Measurements from ENCODE around the gene RTN4R.

RTN4R gene

GRCh38 chr22:20193761-20194494 is 74.2 kb downstream of the RTN4R start:
- Histone ChIP-seq H3K4me2 (ENCODE audit: low read length) (no peak overlapping the region), H3K36me3 (ENCODE audit: control insufficient read depth, low read length) (no peaks in the 10 kb centered on the region), H3K79me2 (ENCODE audit: control insufficient read depth, low read length) (no peaks in the 10 kb centered on the region), H3K4me3 (ENCODE audit: low read length) (no peak overlapping the region), H3K9me2 (replicated peaks; ENCODE audit: control insufficient read depth, low read length) (no peaks in the 10 kb centered on the region), H3K9me3 (ENCODE audit: control insufficient read depth, insufficient read depth, low read length) (no peaks in the 10 kb centered on the region), H3K27ac (ENCODE audit: low read depth, low read length) (no peak overlapping the region), H3F3A (ENCODE audit: control insufficient read depth, insufficient read depth) (no peaks in the 10 kb centered on the region), H3K4me1 (ENCODE audit: control insufficient read depth, low read length) (no peaks in the 10 kb centered on the region), H4K20me1 (ENCODE audit: control insufficient read depth, insufficient read depth, low read depth, low read length) (no peaks in the 10 kb centered on the region), H3K27me3 (ENCODE audit: control insufficient read depth, low read length) (no peaks in the 10 kb centered on the region; the same call in 1 of the 2 replicates)
- TF ChIP-seq EZH2phosphoT487 (IDR thresholded peaks at IDR 0.05; ENCODE audit: borderline replicate concordance, low read length) (no peak), CTCF (IDR thresholded peaks at IDR 0.05; ENCODE audit: low read depth, low read length, poor library complexity, severe bottlenecking) (no peak)

DNA sequence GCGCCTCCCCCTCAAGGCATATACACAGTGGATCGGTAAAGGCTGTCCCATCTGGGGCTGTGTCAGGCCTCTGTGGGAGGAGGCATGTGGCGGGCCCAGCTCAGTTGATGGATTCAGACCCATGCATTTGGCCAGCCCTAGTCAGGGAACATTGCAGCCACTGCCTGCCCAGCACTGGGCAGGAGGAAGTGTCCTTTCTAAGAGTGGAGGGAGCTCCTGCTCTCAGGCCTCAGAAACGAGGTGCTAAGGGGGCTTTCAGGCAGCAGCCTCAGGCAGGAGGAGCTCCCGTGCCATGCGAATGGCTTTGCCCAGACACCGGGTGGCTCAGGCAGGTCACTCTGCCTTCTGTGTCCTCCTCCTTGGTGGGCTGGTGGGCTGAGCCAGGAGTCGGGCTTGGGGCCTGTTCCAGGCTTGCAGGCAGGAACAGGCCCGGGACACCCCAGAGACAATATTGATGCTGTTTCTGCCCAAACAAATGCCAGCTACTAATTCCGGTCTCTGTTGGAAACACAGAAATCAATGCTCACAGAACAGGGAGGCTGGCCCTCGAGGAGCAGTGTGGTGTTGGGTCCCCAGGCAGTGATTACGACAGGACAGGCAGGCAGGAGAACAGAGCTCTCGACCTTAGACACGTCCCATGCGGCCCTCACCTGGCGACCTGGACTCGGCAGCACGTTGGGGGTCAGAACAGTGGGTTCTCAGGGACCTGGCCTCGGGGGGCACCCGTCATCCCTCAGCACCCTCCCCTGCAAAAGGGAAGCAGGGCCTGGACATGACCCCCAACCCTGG is 75.0 kb downstream of the RTN4R start:
- Histone ChIP-seq H3K36me3 (ENCODE audit: control insufficient read depth, low read length) (no peaks in the 10 kb centered on the region), H3K9me2 (replicated peaks; ENCODE audit: control insufficient read depth, low read length) (no peaks in the 10 kb centered on the region), H3K4me1 (ENCODE audit: control insufficient read depth, low read length) (no peaks in the 10 kb centered on the region), H3F3A (ENCODE audit: control insufficient read depth, insufficient read depth) (no peaks in the 10 kb centered on the region), H3K4me2 (ENCODE audit: low read length) (no peak overlapping the region), H3K79me2 (ENCODE audit: control insufficient read depth, low read length) (no peaks in the 10 kb centered on the region), H3K27me3 (ENCODE audit: control insufficient read depth, low read length) (no peaks in the 10 kb centered on the region), H3K4me3 (ENCODE audit: low read length) (no peak overlapping the region), H4K20me1 (ENCODE audit: control insufficient read depth, insufficient read depth, low read depth, low read length) (no peaks in the 10 kb centered on the region), H3K27ac (ENCODE audit: low read depth, low read length) (no peak overlapping the region), H3K9me3 (ENCODE audit: control insufficient read depth, insufficient read depth, low read length) (no peaks in the 10 kb centered on the region)
- TF ChIP-seq EZH2phosphoT487 (IDR thresholded peaks at IDR 0.05; ENCODE audit: borderline replicate concordance, low read length) (no peak), CTCF (IDR thresholded peaks at IDR 0.05; ENCODE audit: low read depth, low read length, poor library complexity, severe bottlenecking) (no peak)

GRCh38 chr22:20192293-20192971 is 75.7 kb downstream of the RTN4R start:
- TF ChIP-seq EZH2phosphoT487 (IDR thresholded peaks at IDR 0.05; ENCODE audit: borderline replicate concordance, low read length), result no peak
- TF ChIP-seq CTCF (IDR thresholded peaks at IDR 0.05; ENCODE audit: low read depth, low read length, poor library complexity, severe bottlenecking), result no peak
- no peaks in the 10 kb centered on the region for H3K27me3 ChIP-seq (ENCODE audit: control insufficient read depth, low read length)
- no peaks in the 10 kb centered on the region for H3K79me2 ChIP-seq (ENCODE audit: control insufficient read depth, low read length)
- no peaks in the 10 kb centered on the region for H3K9me3 ChIP-seq (ENCODE audit: control insufficient read depth, insufficient read depth, low read length)
- no peaks in the 10 kb centered on the region for H3K36me3 ChIP-seq (ENCODE audit: control insufficient read depth, low read length)
- no peak overlapping the region for H3K4me3 ChIP-seq (ENCODE audit: low read length)
- no peaks in the 10 kb centered on the region for H4K20me1 ChIP-seq (ENCODE audit: control insufficient read depth, insufficient read depth, low read depth, low read length)
- no peaks in the 10 kb centered on the region for H3K9me2 ChIP-seq (replicated peaks; ENCODE audit: control insufficient read depth, low read length)
- H3K4me1 ChIP-seq (ENCODE audit: control insufficient read depth, low read length), result no peaks in the 10 kb centered on the region
- no peak overlapping the region for H3K27ac ChIP-seq (ENCODE audit: low read depth, low read length)
- H3F3A ChIP-seq (ENCODE audit: control insufficient read depth, insufficient read depth), result no peaks in the 10 kb centered on the region
- no peak overlapping the region for H3K4me2 ChIP-seq (ENCODE audit: low read length)

All from DOHH2 (cell line).